PC-3 (cell line): Measurements from ENCODE around the gene GIMAP8.

Experiments
- CTCF ChIP-seq: fragments of 300-600 bp; sonication (generic); conservative IDR thresholded peaks from 2 replicates; pipeline ENCODE4 v1.5.1; 2017; ENCODE audit warnings: antibody characterized with exemption, low read depth, mild to moderate bottlenecking, low read length
- EZH2 ChIP-seq: fragments of 300-600 bp; sonication (generic); IDR thresholded peaks from one replicate; pipeline ENCODE4 v1.6.1; 2017; ENCODE audit warnings: antibody characterized with exemption, mild to moderate bottlenecking, low read length; ENCODE audit not compliant: unreplicated experiment
- EZH2phosphoT487 ChIP-seq: fragments of 300-600 bp; sonication (generic); IDR thresholded peaks from 2 replicates; pipeline ENCODE4 v1.6.1; 2018; ENCODE audit warnings: mild to moderate bottlenecking, antibody characterized with exemption, low read length, borderline replicate concordance

- TF ChIP-seq CTCF (no peak), EZH2 (no peak), EZH2phosphoT487 (no peak)
These were observed 1.5 kb downstream of the GIMAP8 start for GRCh38 chr7:150451833-150452461.
